H1 (cell line): ENCODE results near the gene CDKN1A.

Experiments
- CTCF ChIP-seq, 3 experiments: IDR thresholded peaks; 1 replicate in 2 of 3; 2 replicates in 1 of 3; pipeline versions ENCODE4 v1.5.1 to v1.6.1; 2011; ENCODE audit warnings: low read length in 3 of 3, mild to moderate bottlenecking in 3 of 3, inconsistent platforms in 2 of 3, low read depth in 1 of 3, moderate library complexity in 1 of 3; ENCODE audit not compliant: insufficient read depth in 1 of 3; ENCODE audit errors: control extremely low read depth in 1 of 3
- KDM1A ChIP-seq: fragments of 200-600, 300-600 bp; sonication (generic); IDR thresholded peaks from 2 replicates; pipeline ENCODE4 v1.7.1; 2016; ENCODE audit warnings: mild to moderate bottlenecking, low read length, borderline replicate concordance
- MAX ChIP-seq: IDR thresholded peaks from 2 replicates; pipeline ENCODE4 v1.6.1; 2012; ENCODE audit warnings: inconsistent platforms
- TAF1 ChIP-seq: IDR thresholded peaks from 2 replicates; pipeline ENCODE4 v1.6.1; 2011; ENCODE audit warnings: mild to moderate bottlenecking, low read depth, low read length

GRCh38 chr6:36662380-36662779 lies 16.1 kb upstream of the CDKN1A start:
- TF ChIP-seq TAF1: no peak
- TF ChIP-seq CTCF (IDR thresholded peaks at IDR 0.05; ENCODE audit: control extremely low read depth in 1 of 3, insufficient read depth in 1 of 3, low read depth in 1 of 3, low read length in 3 of 3): no peak
- TF ChIP-seq MAX: no peak
- no peak for TF ChIP-seq KDM1A
